NCI-H2029 treated with DMSO at 0.1 percent for 48 hours (cell line): ENCODE measurements around the gene SYCN.
"Not testable (repeated sequence)": the region's sequence is repeated elsewhere in the genome, so short reads cannot be mapped to it uniquely, and the experiment has no call there.

ENCODE experiments used
- DNase-seq: peaks from one replicate; lab custom pipeline; 2025; lab: John Stamatoyannopoulos, UW

Gene SYCN

GRCh38 chr19:39203372-39204341 lies at the start of gene SYCN:
SYCN (minus strand) TSS chr19:39204263; CDS start chr19:39204254, 9 bp downstream.
- no peak for DNase-seq

- no peak for DNase-seq
Observed at GRCh38 chr19:39253374-39254149, 49.5 kb upstream of the SYCN start.

GRCh38 chr19:39252458-39252857 lies 48.4 kb upstream of the SYCN start:
- no peak for DNase-seq

- DNase-seq = no peak
Observed at GRCh38 chr19:39251846-39252245, 47.8 kb upstream of the SYCN start.

GRCh38 chr19:39251081-39251480 lies 47.0 kb upstream of the SYCN start:
- DNase-seq = no peak

- no peak for DNase-seq
Observed at GRCh38 chr19:39248806-39249205, 44.7 kb upstream of the SYCN start, which contains the start of gene IFNL4. IFNL4 (minus strand) TSS chr19:39248856.

- DNase-seq = no peak
Observed at GRCh38 chr19:39247701-39248664, 43.9 kb upstream of the SYCN start.

GRCh38 chr19:39246951-39247669 lies 43.0 kb upstream of the SYCN start:
- DNase-seq = no peak

GRCh38 chr19:39245166-39245565 lies 41.1 kb upstream of the SYCN start:
- DNase-seq = not testable (repeated sequence)

GRCh38 chr19:39244410-39245100 lies 40.5 kb upstream of the SYCN start, which contains the start of gene IFNL3:
IFNL3 (minus strand) TSS chr19:39245006; CDS start chr19:39244967, 39 bp downstream.
- not testable (repeated sequence) for DNase-seq

GRCh38 chr19:39243741-39244140 lies 39.7 kb upstream of the SYCN start:
- DNase-seq = not testable (repeated sequence)

GRCh38 chr19:39240421-39240820 lies 36.4 kb upstream of the SYCN start:
- DNase-seq = no peak

- DNase-seq = no peak
Observed at GRCh38 chr19:39238944-39239343, 34.9 kb upstream of the SYCN start.

- no peak for DNase-seq
Observed at GRCh38 chr19:39238209-39238608, 34.1 kb upstream of the SYCN start.

GRCh38 chr19:39237200-39238184 lies 33.4 kb upstream of the SYCN start:
- DNase-seq = no peak

- DNase-seq = no peak
Observed at GRCh38 chr19:39236527-39236926, 32.5 kb upstream of the SYCN start.

GRCh38 chr19:39232708-39233107 lies 28.6 kb upstream of the SYCN start:
- DNase-seq = no peak

GRCh38 chr19:39230096-39230764 lies 26.2 kb upstream of the SYCN start:
- no peak for DNase-seq
